Activated gamma-delta T cell treated with Interleukin-2 at 50 U/mL for 16 hours (primary cell): ENCODE results near the gene SLC39A11.

Source experiments
- DNase-seq: peaks from one replicate; pipeline ENCODE4 v3.0.0-alpha.2; 2020

SLC39A11 gene

DNA sequence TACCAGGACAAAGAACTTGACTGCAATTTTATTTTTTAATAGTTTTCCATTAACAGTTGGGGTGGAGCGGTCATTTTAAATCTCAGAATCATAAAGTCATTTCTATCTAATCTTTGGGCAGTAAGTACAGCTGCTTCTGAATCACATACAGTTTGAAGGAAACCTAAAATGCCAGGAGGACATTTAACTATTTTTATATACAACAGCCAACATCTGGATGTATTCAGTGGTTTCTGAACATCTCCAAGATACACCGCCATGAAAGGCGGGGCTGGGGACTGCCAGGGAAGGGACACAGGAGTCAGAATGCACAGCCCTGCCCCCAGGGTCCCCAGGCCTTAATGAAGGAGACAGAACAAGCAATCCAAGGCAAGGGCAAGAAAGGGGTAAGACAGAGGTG is 392.3 kb downstream of the SLC39A11 start:
- no peak for DNase-seq

DNA sequence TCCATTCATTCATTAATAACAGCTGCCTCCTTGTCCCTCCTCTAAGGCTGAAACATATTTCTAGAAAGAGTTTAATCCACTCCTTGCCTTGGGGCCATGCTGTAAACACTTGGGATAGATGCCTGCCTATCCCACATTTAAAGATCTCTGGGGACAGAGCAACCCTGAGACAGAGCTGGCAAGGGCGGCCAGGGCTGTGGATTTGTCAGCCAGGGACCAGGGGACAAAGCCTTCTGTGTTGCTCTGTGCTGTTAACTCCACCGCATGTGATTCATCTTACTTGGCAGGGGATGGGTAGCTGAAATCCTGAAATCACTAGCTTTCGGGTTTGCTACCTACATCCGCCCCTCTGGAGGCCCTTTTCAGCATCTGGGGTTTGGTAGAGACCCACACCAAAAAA is 392.9 kb downstream of the SLC39A11 start:
- DNase-seq: no peak

DNA sequence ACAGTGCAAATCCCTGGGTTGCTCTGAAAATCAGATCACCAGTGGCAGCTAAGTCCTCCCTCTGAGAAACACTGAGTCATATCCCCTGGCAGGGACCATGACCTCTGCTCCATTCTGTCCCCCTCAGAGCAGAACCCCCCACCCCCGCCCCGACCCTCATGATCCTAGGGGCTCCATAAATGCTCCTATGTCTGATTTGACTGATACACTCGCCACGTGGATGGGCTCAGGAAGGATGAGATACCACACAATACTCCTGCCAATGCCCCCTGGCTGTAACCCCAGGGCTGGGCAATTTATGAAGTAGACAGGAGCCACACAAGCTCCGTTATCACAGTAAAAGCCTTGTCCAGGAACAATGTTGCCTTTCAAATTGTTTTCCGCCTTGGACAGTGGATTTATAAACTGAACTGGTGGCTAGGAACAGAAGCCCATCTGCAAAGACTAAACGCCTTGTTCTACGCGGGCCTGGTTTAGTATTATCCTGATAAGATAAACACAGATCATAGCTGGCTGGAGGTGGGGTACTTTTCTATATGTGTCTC is 394.8 kb downstream of the SLC39A11 start:
- DNase-seq: no peak

DNA sequence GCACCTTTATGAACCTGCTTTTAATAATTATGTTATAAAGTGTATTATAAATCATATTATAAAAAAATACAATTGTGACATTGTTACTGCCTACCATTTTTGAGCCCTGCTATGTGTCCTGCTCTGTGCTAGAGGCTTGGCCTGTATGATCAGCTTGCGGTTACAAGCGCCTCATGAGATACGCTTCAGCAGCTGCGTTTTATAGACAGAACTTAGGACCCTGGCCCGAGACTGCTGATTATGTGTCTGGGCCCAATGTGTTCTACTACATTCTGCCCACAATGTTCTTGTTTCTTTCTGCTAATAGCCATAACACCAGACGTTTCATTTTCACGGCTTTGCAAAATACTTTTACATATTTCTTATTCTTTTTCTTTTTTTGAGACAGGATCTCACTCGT is 395.8 kb downstream of the SLC39A11 start:
- DNase-seq: no peak

DNA sequence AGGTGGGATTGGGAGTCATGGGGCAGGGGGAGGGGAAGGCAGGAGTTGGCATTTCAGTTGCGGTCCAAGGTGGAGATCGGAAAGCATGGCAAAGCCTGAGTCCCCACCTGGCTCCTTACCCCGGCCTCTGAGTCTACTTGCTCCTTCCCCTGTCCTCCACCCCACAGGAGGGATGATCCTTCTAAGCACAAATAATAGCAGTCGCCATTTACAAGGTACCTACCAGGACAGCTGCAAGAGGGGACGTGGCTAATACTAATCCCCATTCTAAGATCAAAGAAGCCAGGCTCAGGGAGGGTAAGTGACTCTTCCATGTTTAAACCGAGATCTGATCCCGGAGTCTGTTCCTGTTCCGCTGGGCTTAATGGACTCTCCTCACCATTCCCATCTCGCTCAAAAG is 396.3 kb downstream of the SLC39A11 start:
- no peak for DNase-seq

- no peak for DNase-seq
These were observed 398.5 kb downstream of the SLC39A11 start for GRCh38 chr17:72693956-72694355.

GRCh38 chr17:72693151-72693878 is 399.2 kb downstream of the SLC39A11 start:
- DNase-seq: no peak

DNA sequence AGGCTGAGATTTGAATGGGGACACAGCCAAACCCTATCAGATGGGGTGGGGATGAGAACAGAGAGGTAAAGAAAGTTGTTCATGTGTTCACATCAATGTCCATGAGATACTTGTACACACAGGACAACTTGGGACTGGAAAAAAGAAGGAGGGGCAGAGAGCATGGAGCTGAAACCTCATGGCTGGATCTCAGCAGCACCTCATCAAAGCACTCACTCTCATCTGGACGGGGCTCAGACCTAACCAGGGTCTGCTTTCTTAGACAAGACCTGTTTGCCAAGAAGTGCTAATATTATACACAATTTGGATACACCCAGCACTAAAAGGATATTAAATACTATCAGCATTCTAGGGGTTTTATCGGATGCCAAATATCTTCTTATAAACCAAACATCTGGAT is 399.8 kb downstream of the SLC39A11 start:
- DNase-seq: no peak

DNA sequence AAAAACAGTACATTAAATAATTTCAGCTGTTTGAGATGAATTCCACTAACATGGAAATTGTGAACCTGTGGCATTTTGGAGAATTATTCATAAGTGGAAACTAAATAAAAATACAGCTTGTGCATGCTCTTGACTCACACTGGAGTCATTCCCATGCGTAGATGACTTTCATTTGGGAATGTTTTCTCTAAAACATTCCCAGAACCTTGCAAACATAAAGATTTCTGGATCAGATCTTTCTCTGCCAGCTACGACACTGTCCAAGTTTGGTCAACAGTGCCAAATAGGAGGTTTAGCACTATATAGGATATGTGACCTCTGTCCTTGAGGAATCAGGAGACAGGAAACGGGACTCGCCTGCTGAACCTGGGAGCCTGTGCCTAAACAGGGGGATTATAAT is 400.9 kb downstream of the SLC39A11 start:
- DNase-seq: no peak

DNA sequence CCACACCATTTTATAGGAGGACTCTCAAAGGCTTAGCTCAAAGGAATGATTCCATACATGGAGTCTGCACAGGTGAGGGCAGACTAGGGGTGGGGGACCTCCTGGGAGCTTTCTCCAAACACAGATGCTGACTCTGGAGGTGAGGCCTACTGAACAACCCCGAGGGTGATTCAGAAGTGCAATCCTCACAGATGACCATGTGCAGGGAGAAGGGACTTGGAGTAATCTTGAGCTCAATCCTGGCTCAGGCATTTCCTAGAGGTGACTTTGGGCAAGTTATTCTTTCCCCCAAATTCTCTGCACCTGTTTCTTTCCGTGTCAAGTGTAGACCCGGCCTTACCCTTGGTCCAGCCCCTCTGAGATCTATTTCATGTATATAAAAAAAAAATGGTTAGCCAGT is 401.5 kb downstream of the SLC39A11 start:
- no peak for DNase-seq

DNA sequence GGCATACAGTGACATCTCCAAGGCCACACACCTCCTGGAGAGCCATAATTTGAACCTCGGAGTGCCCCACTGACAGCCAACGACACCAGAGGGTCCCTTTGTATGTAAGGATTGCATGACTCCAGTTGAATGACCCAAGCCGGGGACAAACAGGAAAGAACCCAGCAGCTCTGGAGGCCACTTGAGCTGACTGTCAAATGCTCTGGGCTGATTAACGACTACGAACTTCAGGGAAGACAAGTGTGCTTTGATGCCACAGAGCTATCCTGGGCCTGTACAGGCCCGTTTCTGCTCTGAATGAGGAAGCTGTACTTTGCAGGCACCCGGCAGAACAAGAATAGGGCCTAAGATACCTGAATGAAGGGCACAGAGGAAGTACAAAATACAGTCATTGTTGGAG is 404.6 kb downstream of the SLC39A11 start:
- no peak for DNase-seq

GRCh38 chr17:72684405-72685020 is 408.0 kb downstream of the SLC39A11 start:
- no peak for DNase-seq

- no peak for DNase-seq
These were observed 408.7 kb downstream of the SLC39A11 start for GRCh38 chr17:72683506-72684404.

- DNase-seq: no peak
These were observed 409.9 kb downstream of the SLC39A11 start for GRCh38 chr17:72682605-72683004.

DNA sequence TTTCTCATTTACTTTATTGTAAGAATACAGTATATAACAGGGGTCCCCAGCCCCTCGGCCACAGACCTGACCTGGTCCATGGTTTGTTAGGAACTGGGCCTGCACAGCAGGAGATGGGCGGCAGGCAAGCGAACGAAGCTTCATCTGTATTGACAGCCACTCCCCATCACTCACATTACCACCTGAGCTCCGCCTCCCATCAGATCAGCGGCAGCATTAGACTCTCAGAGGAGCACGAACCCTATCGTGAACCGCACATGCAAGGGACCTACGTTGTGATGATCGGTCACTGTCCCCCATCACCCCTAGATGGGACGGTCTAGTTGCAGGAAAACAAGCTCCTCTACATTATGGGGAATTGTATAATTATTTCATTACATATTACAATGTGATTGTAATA is 410.6 kb downstream of the SLC39A11 start:
- no peak for DNase-seq

DNA sequence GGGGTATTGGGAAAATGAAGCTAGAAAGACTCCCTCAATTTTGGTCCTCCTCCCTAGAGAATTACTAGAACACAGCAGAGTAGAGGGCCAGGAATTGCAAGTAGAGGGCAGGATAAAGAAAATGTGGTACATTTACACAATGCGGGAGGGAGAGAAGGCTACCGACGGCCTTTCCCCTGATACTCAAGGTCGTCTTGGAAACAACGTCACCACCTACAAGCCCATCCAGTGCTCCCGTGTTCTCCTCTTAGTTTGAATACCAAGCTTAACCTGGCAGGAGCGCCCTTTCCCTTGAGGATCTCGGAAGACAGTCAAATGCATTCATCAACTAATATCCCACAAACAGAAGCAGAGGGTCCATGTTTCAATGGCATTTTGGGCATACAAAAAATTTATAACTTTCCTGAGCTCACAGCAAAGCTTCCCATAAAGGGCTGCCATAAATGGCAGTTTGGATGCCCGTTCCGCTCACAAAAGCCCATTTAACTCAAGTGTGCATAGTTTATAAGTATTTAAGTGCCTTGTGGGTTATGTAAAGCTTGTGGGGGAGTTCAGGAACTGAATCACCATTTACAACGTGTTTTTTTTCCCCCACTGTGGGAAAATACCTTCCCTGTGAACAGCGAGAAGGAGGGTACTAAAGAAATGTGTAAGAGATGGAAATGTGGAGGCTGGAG is 414.6 kb downstream of the SLC39A11 start:
- no peak for DNase-seq

DNA sequence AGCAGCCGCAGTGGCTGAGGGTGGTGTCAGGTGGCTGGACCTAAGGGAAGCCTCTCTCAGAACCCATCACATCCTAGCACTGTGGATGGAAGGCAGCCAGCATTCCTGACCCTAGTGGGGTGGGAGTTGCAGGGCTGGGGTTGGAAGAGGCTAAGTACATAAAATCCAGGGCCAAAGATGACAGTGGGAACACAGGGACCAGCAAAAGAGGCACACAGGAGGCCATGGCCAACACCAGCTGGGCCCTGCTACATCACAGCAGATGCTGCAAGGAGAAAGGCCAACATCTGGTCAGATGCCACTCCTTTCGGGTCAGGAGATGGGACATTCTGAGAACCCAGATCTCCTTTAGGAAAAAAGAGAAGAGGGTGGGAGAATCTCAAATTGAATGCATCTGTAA is 415.4 kb downstream of the SLC39A11 start:
- no peak for DNase-seq

DNA sequence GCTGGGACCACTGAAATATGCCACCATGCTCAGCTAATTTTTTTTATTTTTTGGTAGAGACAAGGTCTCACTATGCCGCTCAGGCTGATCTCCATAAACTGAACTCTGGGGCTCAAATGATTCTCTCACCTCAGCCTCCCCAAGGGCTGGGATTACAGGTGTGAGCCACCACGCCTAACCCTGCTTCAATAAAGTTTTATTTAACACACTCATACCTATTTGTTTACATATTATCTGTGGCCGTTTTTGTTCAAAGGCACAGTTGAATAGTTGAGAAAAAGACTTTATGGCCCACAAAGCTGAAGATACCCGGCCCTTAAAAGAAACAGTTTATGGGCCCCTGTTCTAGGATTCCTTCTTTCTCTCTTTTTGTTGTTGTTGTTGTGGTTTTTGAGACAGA is 419.8 kb downstream of the SLC39A11 start:
- no peak for DNase-seq

DNA sequence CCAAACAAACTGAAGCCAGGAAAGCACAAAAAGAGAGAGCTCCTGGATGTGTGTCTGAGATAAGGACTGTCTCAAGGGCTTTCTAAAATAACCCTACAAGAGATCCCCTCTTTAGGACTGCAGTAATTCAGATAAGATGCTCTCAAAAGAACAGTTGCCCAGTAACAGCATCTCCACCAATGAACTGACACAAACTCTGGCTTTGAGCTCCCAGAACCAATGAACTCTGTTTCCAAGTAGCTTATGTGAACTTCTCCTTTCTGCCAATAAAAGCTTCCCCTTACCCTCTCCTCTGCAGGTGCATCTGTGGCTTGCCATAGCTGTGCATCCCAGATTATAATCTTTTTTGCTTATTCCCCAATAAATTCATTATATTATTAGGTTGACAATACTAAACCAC is 421.5 kb downstream of the SLC39A11 start:
- no peak for DNase-seq

DNA sequence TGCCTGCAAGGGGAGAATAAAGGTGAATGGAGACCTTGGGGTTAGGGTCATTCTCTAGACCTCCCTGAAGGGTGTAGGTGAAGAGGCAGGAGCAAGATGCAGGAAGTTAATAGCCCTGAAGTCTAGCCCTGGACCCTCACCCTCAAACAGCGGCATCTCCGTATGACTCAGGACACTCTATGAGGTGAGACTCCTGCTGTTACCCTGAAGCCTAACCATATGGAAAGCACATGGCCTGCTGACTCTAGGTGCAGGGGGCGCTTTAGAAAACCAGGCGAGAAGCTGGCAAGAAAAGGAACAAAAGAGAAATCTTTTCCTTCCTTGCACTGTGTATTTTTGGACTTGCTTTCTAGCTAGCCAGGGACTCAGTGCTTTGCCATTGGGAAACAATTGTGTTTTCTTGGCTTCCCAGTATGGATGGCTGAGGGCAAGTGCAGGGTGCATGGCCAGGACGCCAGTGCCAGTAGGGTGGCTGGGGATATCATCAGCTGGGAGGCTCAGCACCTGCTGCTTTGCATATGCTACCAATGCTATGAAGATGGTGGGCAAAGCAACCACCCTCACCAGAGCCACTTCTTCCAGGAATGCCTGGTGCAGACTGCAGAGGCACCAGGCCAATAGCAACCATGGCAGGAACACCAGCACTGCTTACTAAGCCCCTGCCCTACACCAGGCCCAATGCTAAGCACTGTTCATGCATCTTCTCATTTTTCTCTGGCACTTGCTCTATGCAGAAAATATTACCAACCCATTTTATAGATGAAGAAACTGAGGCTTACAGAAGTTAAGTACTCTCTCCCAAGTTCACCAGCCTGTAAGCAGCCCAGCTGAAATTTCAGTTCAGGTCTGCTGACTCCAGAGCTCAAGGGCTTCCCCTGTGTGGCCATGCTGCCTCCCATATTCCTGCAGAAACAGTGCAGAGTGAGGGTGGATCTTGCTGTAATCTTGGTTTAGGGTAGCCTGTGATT is 425.1 kb downstream of the SLC39A11 start:
- DNase-seq: no peak
